NCI-H128 (cell line): ENCODE data around the gene CBARP.
"Not testable (repeated sequence)": the region's sequence is repeated elsewhere in the genome, so short reads cannot be mapped to it uniquely, and the experiment has no call there.

Experiments
- DNase-seq: peaks from one replicate; lab custom pipeline; 2025; ENCODE audit not compliant: unreplicated experiment; lab: John Stamatoyannopoulos, UW

The CBARP gene

GRCh38 chr19:1213391-1214286 lies 24.2 kb downstream of the CBARP start:
- DNase-seq = no peak

- DNase-seq = no peak
These were observed 26.1 kb downstream of the CBARP start for GRCh38 chr19:1211494-1212234.

GRCh38 chr19:1210227-1210538 lies 27.6 kb downstream of the CBARP start:
- no peak for DNase-seq

GRCh38 chr19:1208830-1209229 lies 29.0 kb downstream of the CBARP start:
- DNase-seq = not testable (repeated sequence)

GRCh38 chr19:1206864-1207450 lies 30.8 kb downstream of the CBARP start:
- no peak for DNase-seq

- DNase-seq = no peak
These were observed 31.5 kb downstream of the CBARP start for GRCh38 chr19:1206150-1206863.

- peak; percentile 91 for DNase-seq
These were observed 32.4 kb downstream of the CBARP start, which contains the start of gene STK11 for GRCh38 chr19:1205114-1206099. Gene STK11, plus strand, starts transcription at chr19:1205778. Its CDS starts 1,136 bp downstream, at chr19:1206914.

- DNase-seq = not testable (repeated sequence)
These were observed 37.2 kb downstream of the CBARP start for GRCh38 chr19:1200614-1201013.

GRCh38 chr19:1199531-1199930 lies 38.3 kb downstream of the CBARP start:
- DNase-seq = no peak

- DNase-seq = no peak
These were observed 48.4 kb downstream of the CBARP start for GRCh38 chr19:1189419-1189818.

- DNase-seq = no peak
These were observed 54.1 kb downstream of the CBARP start for GRCh38 chr19:1183543-1184172.

GRCh38 chr19:1182727-1183126 lies 55.1 kb downstream of the CBARP start:
- no peak for DNase-seq

- DNase-seq = no peak
These were observed 55.7 kb downstream of the CBARP start for GRCh38 chr19:1182068-1182467.

- DNase-seq = no peak
These were observed 56.2 kb downstream of the CBARP start for GRCh38 chr19:1181606-1182005.
